GM18511 (cell line): ENCODE measurements around the gene LRP3.
"Not testable (repeated sequence)": the region's sequence is repeated elsewhere in the genome, so short reads cannot be mapped to it uniquely, and the experiment has no call there.

Experiments
- ATAC-seq: cut with Tn5 transposase; IDR thresholded peaks from one replicate; pipeline ENCODE4 v1.9.1; 2021; ENCODE audit warnings: mild to moderate bottlenecking, moderate library complexity; ENCODE audit not compliant: unreplicated experiment

LRP3 gene

GRCh38 chr19:33201886-33202545 lies 7.9 kb downstream of the LRP3 start:
- ATAC-seq: no peak

GRCh38 chr19:33202546-33203507 lies 8.7 kb downstream of the LRP3 start:
- no peak for ATAC-seq

GRCh38 chr19:33203529-33203928 lies 9.4 kb downstream of the LRP3 start:
- ATAC-seq: no peak

- no peak for ATAC-seq
These were observed 10.2 kb downstream of the LRP3 start for GRCh38 chr19:33204136-33204973.

- no peak for ATAC-seq
These were observed 11.0 kb downstream of the LRP3 start for GRCh38 chr19:33205110-33205509.

- ATAC-seq: no peak
These were observed 11.6 kb downstream of the LRP3 start for GRCh38 chr19:33205531-33206260.

- no peak for ATAC-seq
These were observed 12.3 kb downstream of the LRP3 start for GRCh38 chr19:33206261-33207039.

- no peak for ATAC-seq
These were observed 13.0 kb downstream of the LRP3 start for GRCh38 chr19:33207040-33207620.

- ATAC-seq: no peak
These were observed 13.8 kb downstream of the LRP3 start for GRCh38 chr19:33207903-33208302.

GRCh38 chr19:33208371-33208895 lies 14.3 kb downstream of the LRP3 start:
- ATAC-seq: no peak

- ATAC-seq: no peak
These were observed 15.0 kb downstream of the LRP3 start for GRCh38 chr19:33208904-33209849.

- ATAC-seq: not testable (repeated sequence)
These were observed 15.7 kb downstream of the LRP3 start for GRCh38 chr19:33209850-33210230.

GRCh38 chr19:33210266-33210940 lies 16.3 kb downstream of the LRP3 start:
- no peak for ATAC-seq

- no peak for ATAC-seq
These were observed 17.8 kb downstream of the LRP3 start for GRCh38 chr19:33211794-33212435.

GRCh38 chr19:33212436-33213172 lies 18.5 kb downstream of the LRP3 start:
- no peak for ATAC-seq

GRCh38 chr19:33214596-33214995 lies 20.5 kb downstream of the LRP3 start:
- no peak for ATAC-seq
